Stimulated activated CD4-positive, alpha-beta T cell treated with anti-CD3 and anti-CD28 coated beads, Interleukin-1b, Interleukin-23, amount 100 ng/mL, for 4 hours (primary cell): ENCODE measurements around the gene GH1.
A peak's percentile ranks its signal among the peaks of the same experiment; 100 is the strongest.
"Not testable (repeated sequence)": the region's sequence is repeated elsewhere in the genome, so short reads cannot be mapped to it uniquely, and the experiment has no call there.

ENCODE experiments used
- DNase-seq, 2 donors: peaks; one replicate each; pipeline ENCODE4 v3.0.0-alpha.2; 2020; ENCODE audit warnings: low read depth in 2 of 2

The GH1 gene

DNA sequence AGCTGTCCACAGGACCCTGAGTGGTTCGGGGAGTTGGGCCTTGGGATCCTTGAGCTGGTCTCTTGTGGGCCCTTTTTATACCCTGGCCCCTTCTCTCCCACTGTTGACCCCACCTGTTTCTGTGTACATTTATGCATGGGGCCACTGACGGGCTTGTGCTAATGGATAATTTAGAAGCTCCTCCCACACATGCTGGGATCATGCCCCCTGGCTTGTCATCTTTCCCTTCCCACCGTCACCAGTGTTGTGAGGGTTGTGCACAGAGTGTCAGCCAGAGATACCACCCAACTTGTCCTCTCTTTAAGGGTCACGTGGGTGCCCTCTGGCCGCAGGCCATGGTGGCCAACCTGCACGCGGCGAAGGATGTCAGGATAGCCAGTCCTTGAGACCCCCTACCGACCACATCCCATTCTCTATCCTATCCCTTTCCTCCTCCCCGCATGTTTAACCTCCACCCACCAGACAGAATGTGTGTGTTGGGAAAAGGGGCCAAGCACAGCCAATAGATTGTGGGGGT lies at the start of gene GH1:
GH1 (minus strand) TSS at position 51 of the 517 bp plus-strand sequence. CDS start 63 bp downstream, outside the sequence.
- DNase-seq: not testable (repeated sequence)

DNA sequence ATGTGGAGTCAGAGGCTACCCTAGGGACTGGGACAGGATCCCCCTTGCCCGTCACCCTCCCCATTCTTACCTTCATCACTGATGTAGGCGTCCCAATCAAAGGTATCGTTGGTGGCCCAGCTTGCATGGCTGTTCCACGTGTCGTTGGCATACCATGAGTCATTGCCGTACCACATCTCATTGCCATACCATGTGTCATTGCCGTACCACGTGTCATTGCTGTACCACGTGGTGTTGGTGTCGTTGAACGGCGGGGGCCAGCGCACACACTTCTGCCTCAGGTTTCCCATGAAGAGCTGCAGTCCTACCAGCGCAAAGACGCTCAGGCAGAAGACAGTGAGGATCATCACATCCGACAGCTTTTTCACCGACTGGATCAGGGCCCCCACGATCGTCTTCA lies 49.3 kb upstream of the GH1 start:
- DNase-seq: no peak

DNA sequence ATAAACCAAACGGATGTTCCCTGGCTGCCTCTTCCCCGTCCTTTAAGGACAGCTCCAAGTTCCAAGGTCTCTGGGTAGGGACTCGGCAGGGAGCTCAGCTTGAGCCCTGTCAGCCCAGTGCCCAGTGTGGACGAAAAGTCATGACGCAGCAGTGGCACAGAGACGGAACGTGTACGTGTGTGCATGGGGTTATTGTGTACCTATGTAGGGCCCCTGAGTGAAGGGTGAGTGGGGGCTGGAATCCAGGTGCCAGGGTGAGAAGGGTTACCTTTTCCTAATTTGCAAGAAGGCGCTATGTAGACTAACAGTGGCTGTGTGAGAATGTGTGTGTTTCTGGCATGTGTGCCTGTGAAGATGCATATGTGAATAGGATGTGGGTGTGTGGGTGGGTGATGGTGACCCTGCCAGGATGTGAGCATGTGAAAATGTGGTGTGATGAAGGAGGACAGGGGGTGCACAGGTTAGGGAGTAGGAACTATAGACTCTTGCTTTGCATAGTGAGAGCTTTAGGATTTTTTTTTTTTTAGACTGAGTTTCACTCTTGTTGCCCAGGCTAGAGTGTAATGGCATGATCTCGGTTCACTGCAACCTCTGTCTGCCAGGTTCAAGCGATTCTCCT lies 48.1 kb upstream of the GH1 start:
- DNase-seq: no peak

DNA sequence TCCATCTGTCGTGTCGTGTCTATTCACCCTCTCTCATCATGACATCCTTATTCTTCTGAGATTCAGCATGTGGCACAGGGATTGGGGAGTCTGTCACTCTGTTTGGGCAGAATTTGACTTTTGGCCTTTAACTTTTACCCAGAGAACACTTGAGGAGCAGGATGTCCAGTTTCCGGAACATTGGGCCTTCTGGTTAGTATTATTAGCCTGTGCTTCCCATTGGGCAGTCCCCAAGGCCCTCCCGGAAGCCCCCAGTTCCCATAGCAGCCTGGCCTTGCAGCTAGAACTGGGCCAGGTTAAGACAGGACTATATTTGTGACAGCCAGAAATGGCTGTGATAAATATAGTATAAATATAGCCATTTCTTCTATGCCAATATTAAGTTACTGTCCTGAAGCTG lies 44.5 kb upstream of the GH1 start:
- DNase-seq: no peak

DNA sequence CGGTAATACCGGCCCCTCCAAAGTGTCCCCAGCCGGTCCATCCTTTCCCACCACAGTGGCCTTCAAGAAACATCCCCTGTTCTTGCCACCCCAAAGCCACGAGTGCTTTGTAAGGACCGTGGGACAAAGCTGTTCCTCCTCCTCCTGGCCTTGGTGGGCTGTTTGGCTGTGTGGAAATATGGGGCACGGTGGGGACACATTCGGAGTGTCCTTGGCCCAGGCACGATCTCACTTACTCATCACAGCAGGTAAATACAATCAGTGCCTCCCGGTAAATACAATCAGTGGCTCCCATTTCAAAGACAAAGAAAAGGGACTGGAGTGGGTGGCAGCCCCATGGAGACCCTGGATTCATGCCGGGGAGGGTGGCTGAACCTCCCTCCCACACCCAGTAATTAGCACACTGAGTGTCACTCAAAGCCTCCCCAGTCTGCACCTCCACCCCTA lies 43.7 kb upstream of the GH1 start:
- no peak for DNase-seq

DNA sequence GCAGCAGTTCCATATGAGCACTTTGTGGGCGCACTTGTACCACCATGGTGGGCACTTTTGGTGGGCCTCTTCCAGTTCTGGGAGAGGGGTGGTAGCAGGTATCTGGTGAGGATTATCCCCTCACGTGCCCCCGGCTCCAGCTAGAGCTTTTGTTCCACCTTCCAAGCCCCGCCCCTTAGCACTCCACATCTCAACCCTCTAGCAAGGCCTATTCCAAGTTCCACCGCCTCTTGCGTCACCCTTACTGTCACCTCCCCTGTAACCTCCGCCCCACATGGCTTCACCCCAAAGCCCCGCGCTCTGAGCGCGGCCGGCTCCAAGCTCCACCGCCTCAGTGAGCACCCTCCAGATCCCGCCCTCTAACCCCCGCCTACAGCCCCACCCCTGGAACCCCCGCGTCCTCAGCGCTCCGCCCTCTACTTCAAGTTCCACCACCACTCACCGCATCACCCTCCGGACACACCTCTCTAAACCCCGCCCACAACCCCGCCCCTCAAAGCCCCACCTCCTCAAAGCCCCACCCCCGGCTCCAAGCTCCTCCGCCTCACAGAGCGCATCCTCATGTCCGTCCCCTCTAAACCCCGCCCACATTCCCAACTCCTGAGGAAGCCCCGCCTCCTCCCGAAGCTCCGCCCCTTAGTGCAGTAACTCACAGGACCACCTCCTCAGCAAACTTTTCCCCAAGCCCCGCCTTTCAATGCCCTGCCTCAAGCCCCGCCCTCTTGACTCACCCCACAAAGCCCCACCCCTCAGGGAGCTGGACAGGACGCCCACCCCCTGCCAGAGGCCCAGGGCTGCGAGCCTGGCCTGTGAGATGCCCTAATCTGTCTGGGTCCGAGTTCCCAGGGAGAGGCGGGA lies 42.9 kb upstream of the GH1 start:
- DNase-seq: peak in 1 of 2 donors; percentile 32

DNA sequence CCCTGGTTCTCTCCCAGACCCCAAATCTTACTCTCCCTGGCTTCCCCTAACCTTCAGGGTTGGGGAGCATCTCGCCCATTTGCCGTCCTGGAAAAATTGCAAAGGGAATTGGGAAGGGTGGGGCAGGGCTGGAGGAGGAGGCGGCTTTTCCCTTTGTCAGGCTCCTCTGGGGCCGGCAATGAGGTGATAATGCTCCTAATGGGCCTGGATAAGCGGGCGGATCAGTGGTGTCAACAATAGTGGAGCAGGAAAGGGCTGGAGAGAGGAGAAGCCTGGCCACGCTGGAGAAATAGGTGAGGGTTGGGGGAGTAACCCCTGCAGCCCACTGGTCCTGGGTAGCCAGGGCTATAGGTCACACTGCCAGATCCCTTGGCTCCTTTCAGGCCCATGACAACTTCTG lies 41.8 kb upstream of the GH1 start:
- DNase-seq: no peak

DNA sequence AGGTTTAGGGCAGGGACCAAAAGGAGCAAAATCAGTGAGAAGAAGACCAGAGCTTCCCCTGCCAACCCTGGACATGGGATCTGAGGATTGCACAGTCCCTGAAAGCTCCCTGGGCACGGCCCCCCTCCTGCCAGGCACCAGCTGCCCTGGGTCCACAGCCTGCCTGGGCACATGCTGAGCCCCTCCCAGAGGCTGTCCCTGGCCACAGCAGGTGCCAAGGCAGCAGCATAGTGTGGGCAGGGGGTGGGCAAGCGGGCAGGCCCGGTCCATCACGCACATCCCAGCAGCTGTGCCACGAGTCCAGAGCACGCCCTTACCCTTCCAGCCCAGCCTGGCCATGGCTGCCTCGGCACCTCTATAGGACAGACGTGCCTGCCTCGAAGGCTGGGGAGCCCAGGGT lies 41.4 kb upstream of the GH1 start:
- no peak for DNase-seq

DNA sequence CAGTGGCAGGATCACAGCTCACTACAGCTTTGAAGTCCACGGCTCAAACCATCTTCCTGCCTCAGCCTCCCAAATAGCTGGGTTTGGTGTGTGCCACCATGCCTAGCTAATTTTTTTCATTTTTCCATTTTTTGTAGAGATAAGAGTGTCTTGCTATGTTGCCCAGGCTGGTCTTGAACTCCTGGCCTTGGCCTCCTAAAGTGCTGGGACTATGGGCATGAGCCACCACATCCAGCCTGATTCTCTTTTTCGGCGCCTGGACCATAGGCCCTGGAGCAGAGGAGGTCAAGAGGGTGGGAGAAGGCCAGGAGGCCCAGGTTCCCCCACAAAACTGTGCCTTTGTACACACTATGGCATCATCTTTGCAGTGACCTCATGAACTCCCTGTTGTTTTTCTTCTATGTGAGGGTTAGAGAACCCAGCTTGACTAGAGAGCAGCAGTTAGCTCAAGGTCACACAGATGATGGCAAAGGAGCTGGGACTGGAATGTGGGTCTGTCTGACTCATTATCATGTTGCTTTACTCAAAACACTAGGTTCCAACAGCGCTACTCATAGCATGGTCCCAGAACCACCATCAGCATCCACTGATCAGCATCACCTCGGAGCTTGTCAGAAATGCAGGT lies 37.8 kb upstream of the GH1 start:
- no peak for DNase-seq

DNA sequence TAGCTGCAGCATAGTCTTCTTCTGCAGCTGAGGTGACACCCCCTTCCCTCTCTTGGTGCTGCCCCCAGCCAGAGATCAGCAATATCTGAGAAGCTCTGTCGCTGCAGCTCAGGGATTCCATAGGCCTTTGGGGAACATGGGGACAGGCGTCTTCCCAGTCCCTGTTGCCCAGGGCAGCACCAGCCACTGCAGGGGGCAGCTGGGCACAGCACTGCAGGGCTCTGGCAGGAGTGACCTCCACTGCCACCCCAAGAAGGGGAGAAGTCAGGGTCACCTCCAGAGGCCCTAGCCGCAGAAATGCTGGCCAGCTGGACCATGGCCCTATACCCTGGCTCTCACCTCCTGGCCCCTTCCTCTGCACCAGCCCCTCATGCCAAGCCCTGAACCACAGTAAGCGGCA lies 37.2 kb upstream of the GH1 start:
- DNase-seq: no peak

DNA sequence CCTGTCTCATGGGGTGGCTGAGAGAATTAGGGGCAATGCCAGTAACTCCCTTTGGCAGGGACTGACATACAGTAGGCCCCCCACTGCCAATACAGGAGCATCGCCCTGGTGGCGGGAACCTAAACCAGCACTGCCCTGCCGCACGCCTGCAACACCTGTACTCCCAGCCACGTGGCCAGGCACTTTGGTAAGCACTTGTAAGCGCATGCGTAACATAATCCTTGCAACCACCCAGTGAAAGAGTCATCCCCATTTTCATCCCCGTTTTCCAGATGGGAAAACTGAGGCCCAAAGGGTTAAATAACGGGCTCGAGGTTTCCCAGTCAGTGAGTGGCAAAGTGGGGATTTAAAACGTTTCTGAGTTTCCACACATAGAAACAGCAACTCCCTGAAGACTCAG lies 36.6 kb upstream of the GH1 start:
- no peak for DNase-seq

DNA sequence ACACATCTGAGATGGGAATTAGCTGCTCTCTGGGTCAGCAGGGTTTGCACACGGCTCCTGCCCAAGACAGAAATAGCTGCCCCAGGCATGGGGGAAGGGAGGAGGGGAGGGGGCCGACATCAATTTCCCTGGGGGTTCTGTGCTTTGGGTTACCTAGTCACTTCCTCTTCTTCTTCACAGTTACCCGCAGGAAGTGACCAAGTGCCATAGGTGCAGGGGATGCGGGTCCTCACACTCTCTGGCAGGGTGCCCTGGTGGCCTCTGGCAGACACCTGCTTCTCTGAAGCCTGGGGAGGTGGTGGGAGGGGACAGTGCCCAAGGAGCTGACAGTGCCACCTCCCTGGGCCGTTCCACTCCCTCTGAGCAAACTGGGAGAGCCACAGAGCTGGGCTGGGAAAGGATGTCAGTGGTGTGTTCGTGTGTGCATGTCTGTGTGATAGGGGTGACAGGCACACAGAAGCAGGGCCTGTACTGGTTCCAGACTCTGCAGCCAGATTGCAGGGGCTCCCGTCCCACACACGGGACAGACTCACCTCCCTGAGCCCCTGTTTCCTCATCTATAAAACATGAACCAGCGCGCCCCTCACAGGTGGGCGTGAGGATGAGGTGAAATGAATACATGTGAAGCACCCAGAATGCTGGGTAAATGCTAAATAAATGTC lies 35.9 kb upstream of the GH1 start:
- no peak for DNase-seq

DNA sequence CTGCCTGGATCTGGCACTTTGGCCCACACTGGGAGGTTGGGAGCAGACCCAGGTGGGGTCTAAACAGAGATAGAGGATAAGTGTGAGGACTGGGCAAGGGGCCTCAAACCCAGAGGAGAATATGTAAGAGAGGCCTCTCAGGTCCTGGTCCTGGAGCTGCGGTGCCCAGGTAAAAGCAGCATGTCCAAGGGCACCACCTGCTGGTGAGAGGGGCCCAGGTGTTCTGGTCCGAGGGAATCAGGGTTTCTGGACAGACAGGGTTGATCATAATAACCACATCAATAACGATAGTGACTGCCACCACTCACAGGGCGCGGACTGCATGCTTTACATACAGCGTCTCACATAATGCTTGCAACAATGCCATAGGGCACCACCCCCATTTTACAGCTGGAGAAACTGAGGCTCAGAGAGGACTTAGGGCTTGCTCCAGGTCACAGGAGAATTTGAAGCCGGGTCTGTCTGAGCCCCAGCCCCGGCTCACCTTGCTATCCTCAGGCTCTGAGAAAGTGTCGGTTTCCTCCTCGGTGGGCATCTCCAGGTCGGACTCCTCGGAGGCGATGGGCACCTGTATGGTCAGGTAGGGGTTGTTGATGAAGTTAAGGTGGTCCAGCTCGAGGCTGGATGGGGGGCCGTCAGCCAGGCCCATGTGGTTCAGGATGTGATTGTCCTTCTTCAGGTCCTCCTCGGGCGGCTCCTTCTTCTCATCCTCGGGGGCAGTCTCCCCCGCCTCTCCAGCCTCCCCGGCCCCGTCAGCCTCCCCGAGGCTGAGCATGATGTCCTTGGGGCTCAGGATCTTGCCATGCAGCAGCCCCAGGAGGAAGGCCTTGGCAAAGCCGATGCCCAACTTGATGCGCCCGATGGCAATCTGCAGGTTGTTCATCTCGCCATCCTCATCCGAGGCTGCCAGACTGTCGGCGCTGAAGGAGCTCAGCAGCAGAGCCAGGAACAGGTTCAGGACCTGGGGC lies 32.6 kb upstream of the GH1 start:
- no peak for DNase-seq

DNA sequence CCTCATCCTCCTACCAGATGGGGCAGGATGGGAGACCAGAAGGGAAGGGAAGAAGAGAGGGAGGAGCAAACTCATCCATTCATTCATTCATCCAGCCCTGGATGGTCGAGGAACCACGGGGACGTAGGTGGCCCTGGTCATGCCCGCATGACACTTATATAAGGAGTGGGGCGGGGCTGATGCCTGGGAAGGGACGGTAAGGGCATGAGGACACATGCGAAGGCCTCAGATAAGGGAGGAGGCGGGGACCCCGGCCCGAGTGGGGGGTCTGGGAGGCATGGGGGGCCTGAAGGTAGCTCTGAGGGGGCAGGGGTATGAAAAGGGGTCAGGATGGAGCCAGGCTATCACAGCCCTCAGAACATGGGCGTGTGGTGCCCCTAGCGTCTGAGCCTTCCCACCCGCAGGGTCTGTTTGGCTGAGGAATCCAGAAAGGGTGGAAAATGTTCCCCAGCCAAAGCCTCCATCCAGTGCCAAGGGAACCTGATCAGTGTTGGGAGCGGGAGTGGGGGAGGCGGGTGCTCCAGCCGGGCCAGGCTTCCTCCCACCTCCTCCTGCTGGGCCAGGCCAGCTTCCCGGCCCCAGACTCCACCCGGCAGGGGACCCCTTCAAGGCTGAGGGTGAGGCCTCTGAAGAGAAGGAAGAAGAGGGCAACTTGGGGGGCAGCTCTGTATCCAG lies 31.1 kb upstream of the GH1 start:
- no peak for DNase-seq

DNA sequence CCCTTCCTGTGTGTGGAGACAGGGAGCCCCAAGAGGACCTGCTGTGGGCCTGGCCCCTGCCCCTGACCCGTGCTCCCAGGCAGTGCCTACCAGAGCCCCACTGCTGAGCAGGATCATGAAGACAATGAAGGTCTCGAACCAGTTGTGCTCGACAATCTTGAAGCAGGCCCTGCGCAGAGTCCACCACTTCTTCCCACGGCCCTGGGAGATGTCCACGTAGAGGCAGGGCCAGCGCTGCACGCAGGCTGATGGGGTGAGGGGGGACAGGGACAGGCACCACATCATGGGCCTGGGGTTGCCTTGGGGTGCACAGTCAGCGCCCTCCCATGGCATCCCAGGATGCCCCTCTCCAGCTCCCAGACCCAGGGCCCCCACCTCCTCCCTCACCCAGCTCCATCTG lies 29.9 kb upstream of the GH1 start:
- DNase-seq: no peak

DNA sequence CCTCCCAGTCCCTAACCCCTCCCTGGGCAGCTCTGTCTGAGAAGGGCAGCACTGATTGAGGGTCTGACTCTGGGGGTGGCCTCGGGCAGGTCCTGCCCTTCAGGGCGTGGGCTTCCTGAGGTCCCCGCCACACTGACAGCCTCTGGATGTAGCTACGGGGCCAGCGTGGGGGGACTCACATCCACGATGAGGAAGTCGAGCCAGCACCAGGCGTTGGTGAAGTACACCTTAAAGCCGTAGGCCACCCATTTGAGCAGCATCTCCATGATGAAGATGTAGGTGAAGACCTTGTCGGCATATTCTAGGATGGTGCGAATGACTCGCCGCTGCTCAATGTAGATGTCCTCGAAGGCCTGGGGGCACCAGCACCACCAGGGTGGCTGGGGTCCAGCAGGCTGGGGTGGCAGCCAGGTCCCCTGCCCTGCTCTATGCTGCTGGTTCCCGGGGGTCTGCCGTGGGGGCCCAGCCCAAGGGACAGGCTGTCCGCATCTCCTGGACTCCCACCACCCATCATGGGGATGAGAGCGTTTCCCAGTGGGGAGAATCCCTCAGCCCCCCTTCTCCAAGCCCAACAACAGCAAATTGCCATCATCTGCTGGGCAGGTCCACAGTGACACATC lies 29.2 kb upstream of the GH1 start:
- DNase-seq: no peak

DNA sequence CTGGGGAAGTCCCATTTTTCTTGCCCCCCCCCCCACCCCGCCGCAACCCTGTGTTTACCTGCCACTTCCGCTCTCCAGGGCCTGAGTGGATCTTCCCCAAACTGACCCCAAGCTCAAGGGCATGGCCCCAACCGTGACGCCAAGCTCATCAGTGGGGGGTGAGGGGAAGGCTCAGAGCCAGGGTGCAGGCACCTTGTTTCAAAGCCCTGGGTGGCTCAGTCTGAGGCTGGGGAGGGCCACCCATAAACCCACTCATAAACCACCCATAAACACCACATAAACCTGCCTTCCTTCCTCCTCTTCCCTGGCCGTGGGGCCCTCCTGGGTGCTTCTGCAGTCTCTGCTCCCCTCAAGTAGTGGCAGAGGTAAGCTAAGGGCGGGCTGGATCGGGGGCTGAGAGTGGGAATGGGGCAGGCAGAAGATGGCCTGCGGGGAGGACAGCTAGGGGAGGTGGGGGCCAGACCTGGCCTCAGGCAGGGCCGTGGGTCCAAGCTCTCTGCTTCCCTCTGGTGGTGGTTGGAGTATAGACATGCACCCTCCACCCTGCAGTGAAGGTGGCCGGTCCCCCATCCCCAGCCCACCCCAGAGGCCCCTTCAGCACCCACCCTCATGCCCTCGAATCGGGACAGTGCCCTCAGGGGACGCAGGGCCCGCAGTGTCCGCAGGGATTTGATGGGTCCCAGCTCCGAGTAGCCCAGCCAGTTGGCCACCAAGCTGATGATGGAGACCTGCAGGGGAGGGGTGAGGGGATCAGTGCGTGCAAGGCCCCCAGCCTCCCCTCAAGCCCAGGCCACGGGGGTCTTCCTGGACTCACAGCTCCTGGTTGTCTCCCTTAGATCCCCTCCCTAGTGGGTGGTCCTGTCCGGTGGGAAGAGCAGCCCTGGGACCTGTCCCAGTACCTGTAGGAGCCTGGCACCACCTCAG lies 28.1 kb upstream of the GH1 start:
- DNase-seq: peak; percentile 45 to 56

DNA sequence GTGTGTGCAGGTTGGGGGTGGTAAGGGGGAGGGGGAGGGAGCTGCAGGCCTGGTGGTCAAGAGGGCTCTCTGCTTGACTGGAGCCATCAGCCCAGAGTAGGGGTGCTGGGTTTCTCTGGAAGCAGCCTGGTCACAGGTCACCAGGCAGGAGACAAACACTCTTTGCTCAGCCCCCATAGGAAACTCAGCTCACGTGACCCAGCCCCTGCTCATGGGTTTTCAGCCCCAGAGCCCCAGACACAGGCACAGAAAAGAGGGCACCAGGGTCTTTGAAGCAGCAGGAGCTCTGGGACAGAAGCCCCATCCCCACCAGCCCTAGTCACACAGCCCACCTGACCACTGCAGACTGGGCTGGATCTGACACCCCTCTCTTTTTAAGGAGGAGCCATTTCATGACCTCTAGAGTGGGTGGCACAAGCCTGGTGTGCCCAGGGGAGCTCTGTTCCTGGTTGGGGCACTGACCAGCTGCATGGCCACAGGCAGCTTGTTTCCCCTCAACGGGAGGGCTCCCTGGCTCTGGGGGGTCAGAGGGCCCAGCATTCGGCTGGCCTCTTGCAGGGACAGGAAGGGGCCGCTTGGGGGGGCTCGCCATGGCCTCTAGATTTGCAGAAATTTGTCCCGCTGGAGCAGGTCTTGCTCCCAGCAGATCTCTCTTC lies 27.3 kb upstream of the GH1 start:
- no peak for DNase-seq
